ENCODE data around the gene RAG1. TPM values are rescaled to one million over a fixed set of nuclear protein-coding genes. Genes with fewer than 3 reads are reported as not detected.

RAG1 gene
- total RNA-seq, 3 donors from 2014 or later, result 0.08 to 0.38 (median 0.13) TPM

DNA sequence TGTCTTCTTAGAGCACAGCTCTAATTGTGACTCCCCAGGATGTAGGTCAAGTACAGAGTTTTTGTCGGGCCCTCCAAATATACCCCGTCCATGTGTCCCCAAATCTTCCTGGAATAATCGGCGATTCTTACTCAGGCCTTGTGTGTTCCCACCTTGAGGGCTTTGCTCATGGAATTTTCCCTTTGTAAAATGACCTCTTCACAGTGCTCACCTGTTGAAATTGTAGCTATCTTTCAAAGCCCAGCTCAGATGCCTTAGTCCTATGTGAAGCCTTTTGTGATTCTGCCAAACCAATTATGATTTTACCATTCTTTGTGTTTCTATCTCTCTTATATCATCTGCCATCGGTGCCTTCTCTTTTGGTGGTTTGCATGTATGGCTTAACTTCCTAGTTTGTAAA, 60.3 kb downstream of the RAG1 start:
- Mint-ChIP-seq H3K36me3 (ENCODE audit: insufficient read depth) (no peaks in the 10 kb centered on the region), H3K9me3 (no peaks in the 10 kb centered on the region), H3K4me3 (no peak overlapping the region), H3K4me1 (ENCODE audit: low read depth) (no peaks in the 10 kb centered on the region), H3K27me3 (ENCODE audit: low read depth) (peaks cover 18% of the 10 kb centered on the region)
- ATAC-seq, result no peak
- DNase-seq, result no peak

DNA sequence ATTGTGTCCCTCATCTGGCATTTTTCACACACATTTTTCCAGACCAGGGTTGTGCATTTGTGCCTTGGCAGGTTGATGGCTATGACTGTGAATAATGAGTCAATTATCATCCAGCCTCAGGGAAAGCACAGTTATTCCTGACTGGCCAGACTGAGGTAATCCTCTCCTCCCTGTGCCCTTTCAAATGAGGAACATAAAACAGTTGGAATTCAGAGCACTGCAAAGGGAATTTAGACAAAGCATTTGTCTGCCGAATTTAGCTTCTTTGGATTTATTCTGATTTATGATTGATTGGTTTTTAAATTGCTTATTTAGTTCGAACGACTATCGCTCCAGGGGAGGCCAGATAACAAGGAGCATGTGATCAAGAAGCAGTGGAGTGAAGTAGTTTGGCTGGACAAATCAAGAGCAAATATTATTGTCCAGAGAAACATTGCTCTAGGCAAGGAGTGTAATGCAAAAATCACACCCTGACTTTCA, 61.0 kb downstream of the RAG1 start:
- ATAC-seq (no peak), DNase-seq (no peak)
- no peaks in the 10 kb centered on the region for H3K9me3 Mint-ChIP-seq
- no peaks in the 10 kb centered on the region for H3K36me3 Mint-ChIP-seq (ENCODE audit: insufficient read depth)
- H3K27me3 Mint-ChIP-seq (ENCODE audit: low read depth), result peaks cover 18% of the 10 kb centered on the region
- no peak overlapping the region for H3K4me3 Mint-ChIP-seq
- H3K4me1 Mint-ChIP-seq (ENCODE audit: low read depth), result no peaks in the 10 kb centered on the region

Other genes starting within 250 kb of the RAG1 start
- gene TRAF6, start 57.7 kb upstream of the RAG1 start, total RNA-seq, result 10 to 100 TPM in 2 of 3 donors, 1 to 10 TPM in 1; 8.3 to 12.1 (median 10.5) TPM
- 1 to 10 TPM; 1.7 to 4.7 (median 2.8) TPM for gene IFTAP, start 26.5 kb downstream of the RAG1 start, total RNA-seq
- gene RAG2, start 30.2 kb downstream of the RAG1 start, total RNA-seq, result not detected

Data from activated T-cell treated with anti-CD3 and anti-CD28 coated beads, Interleukin-2, amount 50 U/mL, for 4 hours (primary cell).